D721Med (cell line): ENCODE results near the gene PTGR3.

Experiments
- DNase-seq: peaks from one replicate; pipeline ENCODE4 v3.0.0; 2011; ENCODE audit warnings: low spot score; ENCODE audit not compliant: insufficient read length
- FAIRE-seq: peaks from 2 replicates; lab custom pipeline; 2011; peaks lifted over from hg19 to GRCh38; lab: Jason Lieb, UNC
- CTCF ChIP-seq: IDR thresholded peaks from 2 replicates; pipeline ENCODE4 v1.5.1; 2012; ENCODE audit warnings: mild to moderate bottlenecking, control low read depth; ENCODE audit not compliant: insufficient read depth; ENCODE audit errors: missing control alignments

Gene PTGR3

GRCh38 chr18:75221397-75221796 lies 12.5 kb upstream of the PTGR3 start:
- DNase-seq (no peak), FAIRE-seq (no peak)
- TF ChIP-seq CTCF, result no peak

- TF ChIP-seq CTCF, result no peak
Observed at GRCh38 chr18:75220551-75221355, 11.8 kb upstream of the PTGR3 start.

GRCh38 chr18:75219745-75220375 lies 10.9 kb upstream of the PTGR3 start:
- FAIRE-seq (no peak), DNase-seq (no peak)
- no peak for TF ChIP-seq CTCF

More at GRCh38 chr18:75220551-75221355, 11.8 kb upstream of the PTGR3 start:
- peak; percentile 99 for FAIRE-seq
- no peak for DNase-seq

GRCh38 chr18:75218065-75218923 lies 9.4 kb upstream of the PTGR3 start:
- no peak for FAIRE-seq
- no peak for TF ChIP-seq CTCF
- DNase-seq, result no peak

GRCh38 chr18:75216911-75217689 lies 8.2 kb upstream of the PTGR3 start:
- no peak for TF ChIP-seq CTCF
- FAIRE-seq, result no peak
- no peak for DNase-seq

- no peak for TF ChIP-seq CTCF
- no peak for DNase-seq
- FAIRE-seq, result peak; percentile 98
Observed at GRCh38 chr18:75216212-75216910, 7.4 kb upstream of the PTGR3 start.
